Measurements from ENCODE around the gene SEMA5B.

Gene SEMA5B

GRCh38 chr3:123054109-123054778 lies 26.7 kb upstream of the SEMA5B start:
- DNase-seq, result no peak

- no peak for DNase-seq
Observed at GRCh38 chr3:123053107-123053506, 25.5 kb upstream of the SEMA5B start.

GRCh38 chr3:123050666-123051065 lies 23.1 kb upstream of the SEMA5B start:
- DNase-seq, result no peak

GRCh38 chr3:123048480-123049237 lies 21.1 kb upstream of the SEMA5B start:
- DNase-seq, result no peak

- no peak for DNase-seq
Observed at GRCh38 chr3:123047062-123047319, 19.4 kb upstream of the SEMA5B start.

GRCh38 chr3:123046262-123047061 lies 18.9 kb upstream of the SEMA5B start:
- no peak for DNase-seq

- no peak for DNase-seq
Observed at GRCh38 chr3:123044981-123045763, 17.6 kb upstream of the SEMA5B start.

- no peak for DNase-seq
Observed at GRCh38 chr3:123042413-123042812, 14.8 kb upstream of the SEMA5B start.

GRCh38 chr3:123039178-123039577 lies 11.6 kb upstream of the SEMA5B start:
- no peak for DNase-seq

GRCh38 chr3:123038751-123039150 lies 11.2 kb upstream of the SEMA5B start:
- DNase-seq, result no peak

GRCh38 chr3:123037015-123037375 lies 9.4 kb upstream of the SEMA5B start:
- DNase-seq, result no peak

- DNase-seq, result no peak
Observed at GRCh38 chr3:123036352-123037014, 8.9 kb upstream of the SEMA5B start.

GRCh38 chr3:123034996-123035395 lies 7.4 kb upstream of the SEMA5B start:
- no peak for DNase-seq

- DNase-seq, result no peak
Observed at GRCh38 chr3:123034120-123034519, 6.6 kb upstream of the SEMA5B start.

- DNase-seq, result no peak
Observed at GRCh38 chr3:123032057-123032456, 4.5 kb upstream of the SEMA5B start.

- DNase-seq, result no peak
Observed at GRCh38 chr3:123031051-123031450, 3.5 kb upstream of the SEMA5B start.

- DNase-seq, result peak in 1 of 2 donors; percentile 32
Observed at GRCh38 chr3:123028233-123028828, 768 bp upstream of the SEMA5B start.

- no peak for DNase-seq
Observed at GRCh38 chr3:123026565-123027291, 835 bp downstream of the SEMA5B start.

GRCh38 chr3:123025642-123026521 lies 1.7 kb downstream of the SEMA5B start:
- DNase-seq, result no peak

GRCh38 chr3:123024056-123024455 lies 3.5 kb downstream of the SEMA5B start:
- DNase-seq, result no peak

Measured in CD4-positive, alpha-beta T cell treated with Interleukin-1 beta for 1 hour (primary cell).